ENCODE data around the gene FOXD3.
"Not testable (repeated sequence)": the region's sequence is repeated elsewhere in the genome, so short reads cannot be mapped to it uniquely, and the experiment has no call there.

DNA sequence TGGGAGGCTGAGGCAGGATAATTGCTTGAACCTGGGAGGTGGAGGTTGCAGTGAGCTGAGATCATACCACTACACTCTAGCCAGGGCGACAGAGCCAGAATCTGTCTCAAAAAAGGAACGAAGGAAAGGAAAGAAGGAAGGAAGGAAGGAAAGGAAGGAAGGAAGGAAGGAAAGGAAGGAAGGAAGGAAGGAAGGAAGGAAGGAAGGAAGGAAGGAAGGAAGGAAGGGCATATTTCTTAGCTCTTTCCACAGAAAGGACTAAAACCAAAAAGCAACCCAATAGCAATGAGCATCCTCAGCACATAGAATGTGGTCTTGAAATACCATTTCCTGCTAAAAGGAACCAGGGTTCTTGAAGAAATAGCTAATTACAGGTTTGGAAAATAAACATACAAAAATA is 33.9 kb downstream of the FOXD3 start:
- TF ChIP-seq EZH2phosphoT487 (IDR thresholded peaks at IDR 0.05; ENCODE audit: low read length): not testable (repeated sequence)
- TF ChIP-seq, protein P1, sequence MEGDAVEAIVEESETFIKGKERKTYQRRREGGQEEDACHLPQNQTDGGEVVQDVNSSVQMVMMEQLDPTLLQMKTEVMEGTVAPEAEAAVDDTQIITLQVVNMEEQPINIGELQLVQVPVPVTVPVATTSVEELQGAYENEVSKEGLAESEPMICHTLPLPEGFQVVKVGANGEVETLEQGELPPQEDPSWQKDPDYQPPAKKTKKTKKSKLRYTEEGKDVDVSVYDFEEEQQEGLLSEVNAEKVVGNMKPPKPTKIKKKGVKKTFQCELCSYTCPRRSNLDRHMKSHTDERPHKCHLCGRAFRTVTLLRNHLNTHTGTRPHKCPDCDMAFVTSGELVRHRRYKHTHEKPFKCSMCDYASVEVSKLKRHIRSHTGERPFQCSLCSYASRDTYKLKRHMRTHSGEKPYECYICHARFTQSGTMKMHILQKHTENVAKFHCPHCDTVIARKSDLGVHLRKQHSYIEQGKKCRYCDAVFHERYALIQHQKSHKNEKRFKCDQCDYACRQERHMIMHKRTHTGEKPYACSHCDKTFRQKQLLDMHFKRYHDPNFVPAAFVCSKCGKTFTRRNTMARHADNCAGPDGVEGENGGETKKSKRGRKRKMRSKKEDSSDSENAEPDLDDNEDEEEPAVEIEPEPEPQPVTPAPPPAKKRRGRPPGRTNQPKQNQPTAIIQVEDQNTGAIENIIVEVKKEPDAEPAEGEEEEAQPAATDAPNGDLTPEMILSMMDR (IDR thresholded peaks at IDR 0.05; ENCODE audit: low read length): not testable (repeated sequence)

All from MM.1S (cell line).